ENCODE results near the gene UBE4B. TPM values are rescaled to one million over a fixed set of nuclear protein-coding genes. Genes with fewer than 3 reads are reported as not detected.

UBE4B gene
- total RNA-seq, 2 donors from 2014 or later: 62.7 to 73.3 TPM

- 87 to 93% methylated on average over 4 to 5 of the region's 5 CpGs for WGBS, 2 experiments (ENCODE audit: insufficient coverage in 1 of 2, insufficient read length in 1 of 2)
- H3K4me3 ChIP-seq (ENCODE audit: low read length): no peak overlapping the region
- Mint-ChIP-seq H3K4me3 (no peak overlapping the region), H3K4me1 (no peaks in the 10 kb centered on the region), H3K27ac (no peak overlapping the region), H3K36me3 (ENCODE audit: low read depth) (no peaks in the 10 kb centered on the region), H3K9me3 (no peaks in the 10 kb centered on the region), H3K27me3 (ENCODE audit: insufficient read depth) (peaks cover 6% of the 10 kb centered on the region)
- no peaks in the 10 kb centered on the region for H3K9me3 ChIP-seq (ENCODE audit: control insufficient read depth, low read length)
- no peaks in the 10 kb centered on the region for H3K27me3 ChIP-seq (ENCODE audit: control insufficient read depth, insufficient read depth, low read length, poor library complexity, severe bottlenecking)
- H3K4me1 ChIP-seq (ENCODE audit: control insufficient read depth, insufficient read depth, low read length): no peaks in the 10 kb centered on the region
- H3K27ac ChIP-seq (ENCODE audit: low read depth, low read length): no peak overlapping the region
- no peak for TF ChIP-seq CTCF (conservative IDR thresholded peaks at IDR 0.05)
- no peak for DNase-seq
- H3K9ac ChIP-seq (ENCODE audit: extremely low read depth, low read length, poor library complexity, severe bottlenecking): no peak overlapping the region
- no peaks in the 10 kb centered on the region for H3K36me3 ChIP-seq (ENCODE audit: control insufficient read depth, insufficient read depth, low read length)
These were observed 43.0 kb upstream of the UBE4B start for GRCh38 chr1:9989773-9990172.

- no peak for TF ChIP-seq CTCF (conservative IDR thresholded peaks at IDR 0.05)
- Mint-ChIP-seq H3K4me3 (no peak overlapping the region), H3K36me3 (ENCODE audit: low read depth) (no peaks in the 10 kb centered on the region), H3K4me1 (no peaks in the 10 kb centered on the region), H3K27ac (no peak overlapping the region), H3K9me3 (no peaks in the 10 kb centered on the region), H3K27me3 (ENCODE audit: insufficient read depth) (peaks cover 10% of the 10 kb centered on the region)
- Histone ChIP-seq H3K36me3 (ENCODE audit: control insufficient read depth, insufficient read depth, low read length) (no peaks in the 10 kb centered on the region), H3K4me1 (ENCODE audit: control insufficient read depth, insufficient read depth, low read length) (no peaks in the 10 kb centered on the region), H3K4me3 (ENCODE audit: low read length) (no peak overlapping the region), H3K27ac (ENCODE audit: low read depth, low read length) (no peak overlapping the region), H3K9ac (ENCODE audit: extremely low read depth, low read length, poor library complexity, severe bottlenecking) (no peak overlapping the region), H3K27me3 (ENCODE audit: control insufficient read depth, insufficient read depth, low read length, poor library complexity, severe bottlenecking) (peaks cover 3% of the 10 kb centered on the region), H3K9me3 (ENCODE audit: control insufficient read depth, low read length) (no peaks in the 10 kb centered on the region)
- 90 to 100% methylated on average over 1 to 2 of the region's 2 CpGs for WGBS, 2 experiments (ENCODE audit: insufficient coverage in 1 of 2, insufficient read length in 1 of 2)
- DNase-seq: no peak
These were observed 41.8 kb upstream of the UBE4B start for GRCh38 chr1:9990944-9991343.

GRCh38 chr1:9992910-9993309 is 39.8 kb upstream of the UBE4B start:
- H3K36me3 ChIP-seq (ENCODE audit: control insufficient read depth, insufficient read depth, low read length): no peaks in the 10 kb centered on the region
- no peak overlapping the region for H3K27ac Mint-ChIP-seq

More at GRCh38 chr1:9992910-9993309, 39.8 kb upstream of the UBE4B start:
- Histone ChIP-seq H3K9me3 (ENCODE audit: control insufficient read depth, low read length) (no peaks in the 10 kb centered on the region), H3K4me1 (ENCODE audit: control insufficient read depth, insufficient read depth, low read length) (no peaks in the 10 kb centered on the region), H3K27me3 (ENCODE audit: control insufficient read depth, insufficient read depth, low read length, poor library complexity, severe bottlenecking) (peaks cover 23% of the 10 kb centered on the region), H3K27ac (ENCODE audit: low read depth, low read length) (no peak overlapping the region), H3K4me3 (ENCODE audit: low read length) (no peak overlapping the region), H3K9ac (ENCODE audit: extremely low read depth, low read length, poor library complexity, severe bottlenecking) (no peak overlapping the region)
- no peak for DNase-seq
- TF ChIP-seq CTCF (conservative IDR thresholded peaks at IDR 0.05): no peak
- 92 to 95% methylated on average over 5 of the region's 5 CpGs for WGBS, 2 experiments (ENCODE audit: insufficient coverage in 1 of 2, insufficient read length in 1 of 2)
- no peak overlapping the region for H3K4me3 Mint-ChIP-seq
- H3K36me3 Mint-ChIP-seq (ENCODE audit: low read depth): no peaks in the 10 kb centered on the region
- H3K9me3 Mint-ChIP-seq: no peaks in the 10 kb centered on the region
- H3K4me1 Mint-ChIP-seq: peaks cover 5% of the 10 kb centered on the region
- peaks cover 24% of the 10 kb centered on the region for H3K27me3 Mint-ChIP-seq (ENCODE audit: insufficient read depth)
